Measurements from ENCODE around the gene IFT81. TPM values are rescaled to one million over a fixed set of nuclear protein-coding genes. Genes with fewer than 3 reads are reported as not detected.

The IFT81 gene
- total RNA-seq, 2 donors from 2014 or later, result 20.2 to 29.6 TPM

- TF ChIP-seq CTCF (conservative IDR thresholded peaks at IDR 0.05), result no peak
- Histone ChIP-seq H3K4me3 (ENCODE audit: low read length) (no peak overlapping the region), H3K9ac (ENCODE audit: extremely low read depth, low read length, poor library complexity, severe bottlenecking) (no peak overlapping the region), H3K9me3 (ENCODE audit: control insufficient read depth, low read length) (peaks cover 19% of the 10 kb centered on the region), H3K4me1 (ENCODE audit: control insufficient read depth, insufficient read depth, low read length) (peaks cover 17% of the 10 kb centered on the region), H3K36me3 (ENCODE audit: control insufficient read depth, insufficient read depth, low read length) (no peaks in the 10 kb centered on the region), H3K27ac (ENCODE audit: low read depth, low read length) (no peak overlapping the region), H3K27me3 (ENCODE audit: control insufficient read depth, insufficient read depth, low read length, poor library complexity, severe bottlenecking) (no peaks in the 10 kb centered on the region)
- peaks cover 3% of the 10 kb centered on the region for H3K27me3 Mint-ChIP-seq (ENCODE audit: insufficient read depth)
- 58 to 90% methylated on average over 2 to 4 of the region's 4 CpGs for WGBS, 2 experiments (ENCODE audit: insufficient coverage in 1 of 2, insufficient read length in 1 of 2)
- peaks cover 15% of the 10 kb centered on the region for H3K9me3 Mint-ChIP-seq
- no peak overlapping the region for H3K4me3 Mint-ChIP-seq
- DNase-seq, result no peak
- no peaks in the 10 kb centered on the region for H3K36me3 Mint-ChIP-seq (ENCODE audit: low read depth)
- peaks cover 21% of the 10 kb centered on the region for H3K4me1 Mint-ChIP-seq
- H3K27ac Mint-ChIP-seq, result no peak overlapping the region
Observed at GRCh38 chr12:110111476-110112334, 12.5 kb upstream of the IFT81 start.

- peaks cover 19% of the 10 kb centered on the region for H3K9me3 ChIP-seq (ENCODE audit: control insufficient read depth, low read length)
- no peaks in the 10 kb centered on the region for H3K36me3 ChIP-seq (ENCODE audit: control insufficient read depth, insufficient read depth, low read length)
- H3K27me3 ChIP-seq (ENCODE audit: control insufficient read depth, insufficient read depth, low read length, poor library complexity, severe bottlenecking), result no peaks in the 10 kb centered on the region
- WGBS, 2 experiments (ENCODE audit: insufficient coverage in 1 of 2, insufficient read length in 1 of 2), result 89 to 93% methylated on average over 5 to 6 of the region's 6 CpGs
- H3K4me3 ChIP-seq (ENCODE audit: low read length), result no peak overlapping the region
- no peak overlapping the region for H3K27ac ChIP-seq (ENCODE audit: low read depth, low read length)
- Mint-ChIP-seq H3K4me1 (peaks cover 21% of the 10 kb centered on the region), H3K27ac (no peak overlapping the region), H3K36me3 (ENCODE audit: low read depth) (no peaks in the 10 kb centered on the region), H3K27me3 (ENCODE audit: insufficient read depth) (peaks cover 3% of the 10 kb centered on the region), H3K9me3 (peaks cover 15% of the 10 kb centered on the region), H3K4me3 (no peak overlapping the region)
- no peak overlapping the region for H3K9ac ChIP-seq (ENCODE audit: extremely low read depth, low read length, poor library complexity, severe bottlenecking)
- TF ChIP-seq CTCF (conservative IDR thresholded peaks at IDR 0.05), result no peak
- H3K4me1 ChIP-seq (ENCODE audit: control insufficient read depth, insufficient read depth, low read length), result peaks cover 17% of the 10 kb centered on the region
- no peak for DNase-seq
Observed at GRCh38 chr12:110112335-110112660, 11.9 kb upstream of the IFT81 start.

GRCh38 chr12:110114528-110114937, 9.6 kb upstream of the IFT81 start:
- Mint-ChIP-seq H3K36me3 (ENCODE audit: low read depth) (no peaks in the 10 kb centered on the region), H3K4me3 (no peak overlapping the region), H3K9me3 (peaks cover 15% of the 10 kb centered on the region), H3K27me3 (ENCODE audit: insufficient read depth) (peaks cover 3% of the 10 kb centered on the region), H3K27ac (no peak overlapping the region), H3K4me1 (peaks cover 9% of the 10 kb centered on the region)
- TF ChIP-seq CTCF (conservative IDR thresholded peaks at IDR 0.05), result no peak
- no peak for DNase-seq
- Histone ChIP-seq H3K27ac (ENCODE audit: low read depth, low read length) (no peak overlapping the region), H3K27me3 (ENCODE audit: control insufficient read depth, insufficient read depth, low read length, poor library complexity, severe bottlenecking) (no peaks in the 10 kb centered on the region), H3K4me1 (ENCODE audit: control insufficient read depth, insufficient read depth, low read length) (peaks cover 5% of the 10 kb centered on the region), H3K9ac (ENCODE audit: extremely low read depth, low read length, poor library complexity, severe bottlenecking) (no peak overlapping the region), H3K36me3 (ENCODE audit: control insufficient read depth, insufficient read depth, low read length) (no peaks in the 10 kb centered on the region), H3K4me3 (ENCODE audit: low read length) (no peak overlapping the region), H3K9me3 (ENCODE audit: control insufficient read depth, low read length) (peaks cover 19% of the 10 kb centered on the region)
- 93 to 95% methylated on average over 3 to 4 of the region's 4 CpGs for WGBS, 2 experiments (ENCODE audit: insufficient coverage in 1 of 2, insufficient read length in 1 of 2)

Data from endodermal cell (in vitro differentiated cells).